Measurements from ENCODE around the gene PYROXD2.

Gene PYROXD2

GRCh38 chr10:98416606-98417388 lies 1.8 kb upstream of the PYROXD2 start:
- H3K4me1 ChIP-seq (ENCODE audit: insufficient read depth, poor library complexity, severe bottlenecking) = peaks cover 4% of the 10 kb centered on the region
- no peak overlapping the region for H3K4me3 ChIP-seq (ENCODE audit: severe bottlenecking)
- ATAC-seq (ENCODE audit: low read depth) = no peak
- no peak for TF ChIP-seq CTCF (IDR thresholded peaks at IDR 0.05; ENCODE audit: poor library complexity, severe bottlenecking)
- no peaks in the 10 kb centered on the region for H3K27me3 ChIP-seq (ENCODE audit: insufficient read depth, poor library complexity, severe bottlenecking)
- DNase-seq (ENCODE audit: low spot score) = no peak
- no peak overlapping the region for H3K27ac ChIP-seq (ENCODE audit: poor library complexity, severe bottlenecking)
- no peaks in the 10 kb centered on the region for H3K36me3 ChIP-seq (ENCODE audit: low read depth)
- no peaks in the 10 kb centered on the region for H3K9me3 ChIP-seq (ENCODE audit: severe bottlenecking)

- no peaks in the 10 kb centered on the region for H3K27me3 ChIP-seq (ENCODE audit: insufficient read depth, poor library complexity, severe bottlenecking)
- peak overlapping the region; percentile 48 for H3K27ac ChIP-seq (ENCODE audit: poor library complexity, severe bottlenecking)
- H3K36me3 ChIP-seq (ENCODE audit: low read depth) = no peaks in the 10 kb centered on the region
- ATAC-seq (ENCODE audit: low read depth) (no peak), DNase-seq (ENCODE audit: low spot score) (no peak)
- TF ChIP-seq CTCF (IDR thresholded peaks at IDR 0.05; ENCODE audit: poor library complexity, severe bottlenecking) = no peak
- peaks cover 4% of the 10 kb centered on the region for H3K4me1 ChIP-seq (ENCODE audit: insufficient read depth, poor library complexity, severe bottlenecking)
- no peaks in the 10 kb centered on the region for H3K9me3 ChIP-seq (ENCODE audit: severe bottlenecking)
- H3K4me3 ChIP-seq (ENCODE audit: severe bottlenecking) = no peak overlapping the region
Observed at GRCh38 chr10:98415731-98416119, 743 bp upstream of the PYROXD2 start.

GRCh38 chr10:98414578-98414931 lies 427 bp downstream of the PYROXD2 start:
- no peaks in the 10 kb centered on the region for H3K36me3 ChIP-seq (ENCODE audit: low read depth)
- ATAC-seq (ENCODE audit: low read depth) (no peak), DNase-seq (ENCODE audit: low spot score) (no peak)
- H3K27ac ChIP-seq (ENCODE audit: poor library complexity, severe bottlenecking) = peak overlapping the region; percentile 48
- H3K4me3 ChIP-seq (ENCODE audit: severe bottlenecking) = peak overlapping the region; percentile 56
- no peaks in the 10 kb centered on the region for H3K27me3 ChIP-seq (ENCODE audit: insufficient read depth, poor library complexity, severe bottlenecking)
- H3K9me3 ChIP-seq (ENCODE audit: severe bottlenecking) = no peaks in the 10 kb centered on the region
- peaks cover 4% of the 10 kb centered on the region for H3K4me1 ChIP-seq (ENCODE audit: insufficient read depth, poor library complexity, severe bottlenecking)
- no peak for TF ChIP-seq CTCF (IDR thresholded peaks at IDR 0.05; ENCODE audit: poor library complexity, severe bottlenecking)

GRCh38 chr10:98411768-98412167 lies 3.2 kb downstream of the PYROXD2 start:
- DNase-seq (ENCODE audit: low spot score) (no peak), ATAC-seq (ENCODE audit: low read depth) (no peak)
- H3K4me3 ChIP-seq (ENCODE audit: severe bottlenecking) = no peak overlapping the region
- H3K36me3 ChIP-seq (ENCODE audit: low read depth) = no peaks in the 10 kb centered on the region
- H3K27me3 ChIP-seq (ENCODE audit: insufficient read depth, poor library complexity, severe bottlenecking) = no peaks in the 10 kb centered on the region
- H3K27ac ChIP-seq (ENCODE audit: poor library complexity, severe bottlenecking) = no peak overlapping the region
- no peak for TF ChIP-seq CTCF (IDR thresholded peaks at IDR 0.05; ENCODE audit: poor library complexity, severe bottlenecking)
- no peaks in the 10 kb centered on the region for H3K9me3 ChIP-seq (ENCODE audit: severe bottlenecking)
- peaks cover 4% of the 10 kb centered on the region for H3K4me1 ChIP-seq (ENCODE audit: insufficient read depth, poor library complexity, severe bottlenecking)

- no peak for ATAC-seq (ENCODE audit: low read depth)
- TF ChIP-seq CTCF (IDR thresholded peaks at IDR 0.05; ENCODE audit: poor library complexity, severe bottlenecking) = no peak
- no peaks in the 10 kb centered on the region for H3K9me3 ChIP-seq (ENCODE audit: severe bottlenecking)
- H3K4me3 ChIP-seq (ENCODE audit: severe bottlenecking) = no peak overlapping the region
- no peaks in the 10 kb centered on the region for H3K27me3 ChIP-seq (ENCODE audit: insufficient read depth, poor library complexity, severe bottlenecking)
- H3K27ac ChIP-seq (ENCODE audit: poor library complexity, severe bottlenecking) = no peak overlapping the region
- DNase-seq (ENCODE audit: low spot score) = no peak
- peaks cover 4% of the 10 kb centered on the region for H3K4me1 ChIP-seq (ENCODE audit: insufficient read depth, poor library complexity, severe bottlenecking)
- no peaks in the 10 kb centered on the region for H3K36me3 ChIP-seq (ENCODE audit: low read depth)
Observed at GRCh38 chr10:98411166-98411565, 3.8 kb downstream of the PYROXD2 start.
